GM19240 (cell line): ENCODE data around the gene BMPR1A.
A peak's percentile ranks its signal among the peaks of the same experiment; 100 is the strongest.

Experiments used
- DNase-seq: peaks from one replicate; pipeline ENCODE4 v3.0.0; 2011; ENCODE audit warnings: low spot score; ENCODE audit not compliant: insufficient read length

The BMPR1A gene

DNA sequence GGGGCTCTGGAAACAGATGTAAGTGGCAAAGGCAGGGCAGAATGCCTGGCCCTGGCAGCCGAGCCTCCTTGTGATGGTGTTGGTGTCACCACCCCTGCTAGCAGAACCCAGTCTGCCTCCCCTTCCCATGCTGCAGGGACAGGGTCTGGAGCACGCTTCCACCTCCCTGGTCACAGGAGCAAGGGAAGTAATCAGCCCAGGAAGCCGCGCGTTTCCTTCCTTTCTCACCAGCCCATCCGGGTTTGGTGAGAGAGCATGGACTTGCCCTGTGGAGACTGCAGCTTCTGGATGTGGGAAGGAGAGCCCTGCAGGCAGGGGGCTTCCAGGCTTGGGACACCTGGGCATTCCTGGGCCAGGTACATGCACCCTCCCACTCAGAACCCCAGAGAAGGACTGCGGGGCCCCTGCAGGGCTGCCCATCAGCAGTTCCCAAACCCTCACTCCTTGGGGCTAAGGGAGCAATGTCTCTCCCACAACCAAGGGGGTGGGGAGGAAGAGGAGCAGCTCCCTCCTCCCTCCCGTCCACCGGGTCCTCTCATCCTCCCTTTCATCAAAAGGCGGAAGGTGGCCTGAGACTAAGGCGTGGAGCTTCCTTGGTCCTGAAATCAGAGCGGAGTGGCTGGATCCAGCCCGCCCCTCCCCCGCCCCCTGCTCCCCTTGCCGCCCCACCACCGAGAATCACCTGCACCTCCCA is 199.2 kb downstream of the BMPR1A start:
- no peak for DNase-seq

DNA sequence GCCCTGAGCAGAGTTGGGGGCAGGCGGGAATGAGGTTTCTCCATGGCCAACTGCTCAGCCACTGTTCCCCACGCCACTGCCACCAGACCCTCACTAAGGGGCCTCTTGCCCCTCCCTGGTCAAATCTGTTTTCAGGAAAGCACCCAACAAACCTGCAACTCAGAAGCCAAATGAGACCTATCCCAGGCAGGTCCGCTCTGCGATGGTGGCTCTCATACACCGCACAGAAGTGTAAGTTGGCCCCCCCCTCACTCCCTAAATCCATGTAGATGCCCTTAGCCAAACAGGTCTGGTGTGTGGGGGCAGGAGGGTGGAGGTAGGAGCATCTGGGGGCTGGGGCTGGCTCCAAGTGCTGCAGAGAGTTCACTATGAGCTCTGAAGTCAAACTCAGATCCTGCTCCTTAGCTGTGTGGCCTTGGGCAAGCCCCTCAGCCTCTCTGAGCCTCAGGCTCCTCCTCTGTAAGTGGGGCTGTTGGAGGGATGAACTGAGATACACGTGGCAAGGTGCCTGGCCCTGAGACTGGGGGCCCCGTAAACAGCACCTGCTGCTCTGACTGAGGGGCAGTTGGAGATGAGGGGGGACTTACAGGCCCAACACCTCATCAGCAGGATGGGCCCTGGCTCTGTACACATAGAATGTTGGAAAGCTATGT is 199.9 kb downstream of the BMPR1A start:
- DNase-seq = no peak

DNA sequence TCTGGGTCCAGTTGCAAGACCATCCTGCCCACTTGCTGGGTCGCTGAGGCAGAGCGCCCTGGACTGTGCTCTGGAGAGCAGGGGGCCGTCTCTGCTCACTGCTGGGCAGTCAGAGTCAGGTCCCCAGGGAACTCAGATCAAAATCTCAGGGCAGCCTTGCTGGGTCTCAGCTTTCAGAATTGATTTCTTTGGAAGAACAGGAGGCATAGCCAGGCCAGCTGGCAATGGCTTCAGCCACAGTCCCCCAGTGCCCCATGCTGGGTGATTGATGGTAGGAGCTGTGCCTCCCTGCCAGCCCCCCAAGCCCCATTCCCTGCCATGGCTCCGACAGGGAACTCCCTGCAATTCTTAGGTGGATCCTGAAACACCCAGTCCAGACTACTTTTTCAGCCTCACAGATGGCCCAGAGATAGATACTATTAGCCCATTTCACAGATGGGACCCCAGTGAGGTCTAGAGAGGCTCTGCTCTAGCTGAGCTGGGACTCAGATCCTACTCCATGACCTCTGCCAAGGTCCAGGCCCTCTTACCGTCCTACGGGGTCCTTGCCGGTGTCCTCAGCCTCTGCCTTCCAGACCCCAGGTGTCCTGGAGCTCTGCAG is 200.5 kb downstream of the BMPR1A start:
- DNase-seq = no peak

- no peak for DNase-seq
These were observed 201.2 kb downstream of the BMPR1A start, which contains the start of gene MMRN2 for GRCh38 chr10:86957471-86958115. MMRN2 (minus strand) TSS chr10:86957615; CDS start chr10:86957541, 74 bp downstream.

DNA sequence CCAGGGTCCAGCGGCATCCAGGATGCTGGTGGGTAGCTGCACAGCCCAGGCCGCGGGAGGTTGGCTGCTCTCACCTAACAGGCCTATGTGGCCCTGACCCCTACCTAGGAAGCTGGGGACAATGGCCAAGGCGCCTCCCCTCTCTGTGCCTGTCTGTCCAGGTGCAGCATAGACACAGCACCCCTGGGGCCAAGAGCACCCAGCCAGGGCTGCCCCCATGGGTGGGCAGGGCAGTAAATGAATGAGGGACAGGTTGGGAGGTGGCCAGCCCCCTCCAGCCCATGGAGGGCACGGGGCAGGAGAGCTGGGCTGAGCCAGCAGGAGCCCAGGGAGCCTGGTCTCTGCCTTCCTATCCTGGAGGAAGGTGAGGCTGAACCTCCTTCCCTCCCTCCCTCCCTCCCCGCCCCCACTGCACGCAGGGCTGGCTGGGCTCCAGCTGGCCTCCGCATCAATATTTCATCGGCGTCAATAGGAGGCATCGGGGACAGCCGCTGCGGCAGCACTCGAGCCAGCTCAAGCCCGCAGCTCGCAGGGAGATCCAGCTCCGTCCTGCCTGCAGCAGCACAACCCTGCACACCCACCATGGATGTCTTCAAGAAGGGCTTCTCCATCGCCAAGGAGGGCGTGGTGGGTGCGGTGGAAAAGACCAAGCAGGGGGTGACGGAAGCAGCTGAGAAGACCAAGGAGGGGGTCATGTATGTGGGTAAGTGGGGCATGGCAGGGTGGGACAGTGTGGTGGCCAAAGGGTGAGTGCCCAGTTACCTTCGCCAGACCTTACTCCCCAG is 201.9 kb downstream of the BMPR1A start, which contains the start of gene SNCG:
Gene SNCG, plus strand, starts transcription at position 484 of the 785 bp plus-strand sequence. Its CDS starts 99 bp downstream, at position 583.
- DNase-seq = no peak

DNA sequence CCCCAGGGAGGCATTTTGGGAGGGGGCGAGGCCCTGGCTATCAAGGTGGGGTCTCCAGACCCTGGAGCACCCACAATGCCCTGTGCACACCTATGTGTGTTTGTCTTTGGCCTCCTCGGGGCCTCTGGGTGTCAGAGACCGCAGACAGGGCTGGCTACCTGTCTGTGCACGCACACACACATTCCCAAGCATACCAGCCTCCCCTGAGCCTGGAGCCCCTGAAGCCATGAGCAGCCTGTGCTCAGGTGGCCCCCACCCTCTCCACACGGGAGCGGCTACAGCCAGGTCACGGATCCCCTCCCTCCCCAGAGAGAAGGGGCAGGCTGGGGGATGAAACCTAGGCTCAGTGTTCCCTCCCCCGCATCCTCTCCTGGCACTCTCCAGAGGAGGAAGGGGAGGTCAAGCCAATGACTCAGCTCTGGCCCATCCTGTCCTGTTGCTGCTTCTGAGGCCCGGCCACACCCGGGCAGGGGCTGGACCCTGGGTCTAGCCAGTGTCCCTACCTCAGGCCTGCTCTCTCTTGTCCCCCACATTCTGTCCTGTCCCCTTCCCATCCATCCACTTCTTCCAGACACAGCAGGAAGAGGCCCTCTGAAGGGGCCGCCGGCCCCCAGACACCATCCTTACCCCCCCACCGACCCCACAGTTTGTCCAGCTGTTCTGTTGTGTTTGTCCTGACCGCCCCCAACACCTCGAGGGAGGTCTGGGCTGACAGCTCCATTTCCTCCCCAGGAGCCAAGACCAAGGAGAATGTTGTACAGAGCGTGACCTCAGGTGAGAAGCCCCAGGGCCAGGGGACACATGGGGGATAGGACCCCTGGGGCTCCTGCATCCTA is 202.7 kb downstream of the BMPR1A start:
- no peak for DNase-seq

DNA sequence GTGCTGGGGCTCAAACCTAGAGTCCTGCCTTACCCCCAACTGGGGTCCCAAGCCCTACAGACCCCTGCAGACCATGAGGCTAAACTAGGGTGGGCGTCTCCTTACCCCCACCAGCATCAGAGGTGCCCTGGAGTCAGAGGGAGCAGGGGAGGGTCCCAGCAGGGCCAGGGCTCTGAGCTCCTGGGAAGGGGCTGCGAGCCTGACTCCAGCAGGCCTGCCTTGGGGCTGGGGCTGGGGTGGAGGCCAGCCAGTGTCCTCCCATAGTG is 203.3 kb downstream of the BMPR1A start:
- DNase-seq = no peak

GRCh38 chr10:86960003-86960862 is 203.8 kb downstream of the BMPR1A start:
- DNase-seq = peak; percentile 33

GRCh38 chr10:86960863-86961434 is 204.5 kb downstream of the BMPR1A start:
- no peak for DNase-seq

- no peak for DNase-seq
These were observed 205.2 kb downstream of the BMPR1A start for GRCh38 chr10:86961481-86962091.

- no peak for DNase-seq
These were observed 205.9 kb downstream of the BMPR1A start for GRCh38 chr10:86962136-86962980.

DNA sequence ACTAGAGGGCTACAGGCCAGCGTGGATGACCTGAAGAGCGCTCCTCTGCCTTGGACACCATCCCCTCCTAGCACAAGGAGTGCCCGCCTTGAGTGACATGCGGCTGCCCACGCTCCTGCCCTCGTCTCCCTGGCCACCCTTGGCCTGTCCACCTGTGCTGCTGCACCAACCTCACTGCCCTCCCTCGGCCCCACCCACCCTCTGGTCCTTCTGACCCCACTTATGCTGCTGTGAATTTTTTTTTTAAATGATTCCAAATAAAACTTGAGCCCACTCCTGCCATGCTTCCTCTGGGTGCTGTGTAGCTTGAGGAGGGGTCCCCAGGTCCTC is 206.5 kb downstream of the BMPR1A start:
- DNase-seq = no peak

- no peak for DNase-seq
These were observed 207.0 kb downstream of the BMPR1A start for GRCh38 chr10:86963341-86963919.

- DNase-seq = no peak
These were observed 207.8 kb downstream of the BMPR1A start for GRCh38 chr10:86964061-86964846.

DNA sequence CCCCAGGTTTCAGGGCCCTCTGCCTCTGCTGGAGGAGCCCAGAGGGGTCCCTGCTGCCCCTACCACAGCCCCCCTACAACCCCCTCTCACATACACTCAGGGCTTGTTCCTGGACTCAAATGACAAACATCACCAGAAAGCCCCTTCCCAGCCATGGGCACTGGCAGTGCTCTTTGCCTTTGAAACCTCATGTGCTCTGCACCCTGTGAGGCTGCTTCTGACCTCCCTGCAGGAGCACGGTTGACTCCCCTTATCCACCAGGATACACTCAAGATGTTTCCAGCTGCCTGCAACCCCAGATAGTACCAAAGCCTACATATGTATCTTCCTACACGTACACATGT is 208.4 kb downstream of the BMPR1A start:
- no peak for DNase-seq

- no peak for DNase-seq
These were observed 209.7 kb downstream of the BMPR1A start for GRCh38 chr10:86965986-86966654.
